H1 (cell line): ENCODE data around the gene CDK7. TPM values are rescaled to one million over a fixed set of nuclear protein-coding genes. Genes with fewer than 3 reads are reported as not detected.

Experiments used
- CTCF ChIA-PET: fragments of 300-600 bp; sonication (Branson Sonifier 250); formaldehyde crosslinking; loops from one replicate; lab custom pipeline; 2021; ENCODE audit not compliant: partially characterized antibody; lab: Charles Lee
- POLR2A ChIA-PET: fragments of 300-600 bp; sonication (Branson Sonifier 250); formaldehyde crosslinking; loops from one replicate; lab custom pipeline; 2021; ENCODE audit warnings: inconsistent platforms; ENCODE audit not compliant: partially characterized antibody; lab: Charles Lee
- DNase-seq, 2 experiments: peaks; one replicate each; pipeline versions ENCODE4 v3.0.0 to v3.0.0-alpha.2; 2010 to 2022; ENCODE audit warnings: low spot score in 2 of 2, low read depth in 1 of 2, mixed read lengths in 1 of 2
- FAIRE-seq: peaks from 2 replicates; lab custom pipeline; 2011; peaks lifted over from hg19 to GRCh38; lab: Jason Lieb, UNC
- H2AFZ ChIP-seq: 2 replicates; pipeline ENCODE4 v1.8.1; 2012; ENCODE audit warnings: low read length, inconsistent platforms
- H2AK5ac ChIP-seq: 2 replicates; pipeline ENCODE4 v1.6.1; 2013; ENCODE audit warnings: low read depth, low read length
- H2BK120ac ChIP-seq: replicated peaks from 2 replicates; pipeline ENCODE3; 2013; ENCODE audit warnings: low read depth, low read length, inconsistent platforms
- H2BK12ac ChIP-seq: 2 replicates; pipeline ENCODE4 v1.6.1; 2013; ENCODE audit warnings: low read depth, low read length
- H2BK15ac ChIP-seq: 2 replicates; pipeline ENCODE4 v1.6.1; 2013; ENCODE audit warnings: low read length
- H2BK20ac ChIP-seq: 2 replicates; pipeline ENCODE4 v1.6.1; 2013; ENCODE audit warnings: low read length
- H2BK5ac ChIP-seq: 2 replicates; pipeline ENCODE4 v1.6.1; 2013; ENCODE audit warnings: low read depth, low read length
- H3K14ac ChIP-seq: 2 replicates; pipeline ENCODE4 v1.6.1; 2013; ENCODE audit warnings: inconsistent platforms; ENCODE audit not compliant: insufficient read length
- H3K18ac ChIP-seq: 2 replicates; pipeline ENCODE4 v1.6.1; 2013; ENCODE audit warnings: low read length; ENCODE audit errors: extremely low read depth
- H3K23ac ChIP-seq: 2 replicates; pipeline ENCODE4 v1.6.1; 2013; ENCODE audit warnings: inconsistent platforms; ENCODE audit not compliant: insufficient read length
- H3K23me2 ChIP-seq: 2 replicates; pipeline ENCODE4 v1.6.1; 2013; ENCODE audit warnings: low read depth, low read length
- H3K27ac ChIP-seq: 2 replicates; pipeline ENCODE4 v1.6.1; 2011; ENCODE audit warnings: low read depth, low read length, inconsistent platforms
- H3K27me3 ChIP-seq, 4 experiments: replicated peaks in 1 of 4; 1 replicate in 1 of 4; 2 replicates in 3 of 4; pipeline versions ENCODE4 v1.6.1 to v1.8.1; 2011 to 2013; ENCODE audit warnings: low read length in 3 of 4, mild to moderate bottlenecking in 3 of 4, inconsistent platforms in 2 of 4, mixed read lengths in 2 of 4, moderate library complexity in 1 of 4; ENCODE audit not compliant: control insufficient read depth in 3 of 4, insufficient read depth in 3 of 4; ENCODE audit errors: extremely low read depth in 1 of 4
- H3K36me3 ChIP-seq, 4 experiments: 2 replicates each; pipeline versions ENCODE4 v1.6.1 to v1.8.1; 2011 to 2013; ENCODE audit warnings: mild to moderate bottlenecking in 4 of 4, low read length in 3 of 4, moderate library complexity in 2 of 4, control low read depth in 1 of 4, inconsistent platforms in 1 of 4; ENCODE audit not compliant: insufficient read depth in 4 of 4, control insufficient read depth in 2 of 4
- H3K4ac ChIP-seq: replicated peaks from 2 replicates; pipeline ENCODE3; 2013; ENCODE audit warnings: low read length, low read depth, mixed read lengths, inconsistent platforms; ENCODE audit not compliant: insufficient read length
- H3K4me1 ChIP-seq, 4 experiments: replicated peaks in 1 of 4; 1 replicate in 1 of 4; 2 replicates in 3 of 4; pipeline versions ENCODE4 v1.6.1 to v1.8.1; 2011 to 2013; ENCODE audit warnings: low read length in 3 of 4, inconsistent platforms in 2 of 4, mixed read lengths in 1 of 4; ENCODE audit not compliant: insufficient read depth in 4 of 4, control insufficient read depth in 3 of 4
- H3K4me2 ChIP-seq, 2 experiments: 2 replicates each; pipeline versions ENCODE4 v1.6.1 to v1.8.1; 2011 to 2013; ENCODE audit warnings: low read depth in 2 of 2, low read length in 2 of 2, control low read depth in 1 of 2, inconsistent platforms in 1 of 2, mild to moderate bottlenecking in 1 of 2; ENCODE audit not compliant: insufficient read depth in 1 of 2
- H3K4me3 ChIP-seq, 4 experiments: fragments of 200-600, 300-600 bp in 1 of 4; sonication (generic), shearing (Covaris generic), sonication (Bioruptor Twin) in 1 of 4; 2 replicates each; pipeline versions ENCODE4 v1.5.1 to v1.8.1; 2011 to 2016; ENCODE audit warnings: low read length in 4 of 4, low read depth in 3 of 4, control low read depth in 2 of 4, inconsistent platforms in 2 of 4, mild to moderate bottlenecking in 2 of 4, mixed read lengths in 1 of 4, moderate library complexity in 1 of 4; ENCODE audit not compliant: insufficient read depth in 2 of 4; ENCODE audit errors: extremely low read depth in 1 of 4
- H3K56ac ChIP-seq: replicated peaks from 2 replicates; pipeline ENCODE3; 2013; ENCODE audit warnings: low read depth, mild to moderate bottlenecking, mixed read lengths, low read length, inconsistent platforms; ENCODE audit not compliant: insufficient read length
- H3K79me1 ChIP-seq: 2 replicates; pipeline ENCODE4 v1.6.1; 2013; ENCODE audit warnings: low read depth, low read length, control low read depth
- H3K79me2 ChIP-seq, 2 experiments: 2 replicates each; pipeline versions ENCODE4 v1.6.1 to v1.8.1; 2012 to 2013; ENCODE audit warnings: low read length in 2 of 2, mild to moderate bottlenecking in 2 of 2, inconsistent platforms in 1 of 2; ENCODE audit not compliant: insufficient read depth in 2 of 2, control insufficient read depth in 1 of 2
- H3K9ac ChIP-seq, 4 experiments: replicated peaks in 1 of 4; 1 replicate in 1 of 4; 2 replicates in 3 of 4; pipeline versions ENCODE4 v1.6.1 to v1.8.1; 2011 to 2013; ENCODE audit warnings: low read depth in 3 of 4, low read length in 3 of 4, control low read depth in 2 of 4, mild to moderate bottlenecking in 2 of 4, moderate library complexity in 2 of 4, inconsistent platforms in 1 of 4; ENCODE audit errors: extremely low read depth in 1 of 4
- H3K9me3 ChIP-seq, 2 experiments: 2 replicates each; pipeline versions ENCODE4 v1.6.1 to v1.8.1; 2012 to 2013; ENCODE audit warnings: mild to moderate bottlenecking in 2 of 2, moderate library complexity in 2 of 2, control low read depth in 1 of 2, inconsistent platforms in 1 of 2, low read depth in 1 of 2, low read length in 1 of 2, mixed read lengths in 1 of 2; ENCODE audit not compliant: insufficient read depth in 2 of 2
- H4K20me1 ChIP-seq, 2 experiments: replicated peaks in 1 of 2; 2 replicates each; pipeline versions ENCODE3 to v1.8.1; 2011 to 2013; ENCODE audit warnings: inconsistent platforms in 2 of 2, low read length in 2 of 2, mild to moderate bottlenecking in 1 of 2; ENCODE audit not compliant: insufficient read depth in 2 of 2, control insufficient read depth in 1 of 2
- H4K5ac ChIP-seq: 2 replicates; pipeline ENCODE4 v1.6.1; 2013; ENCODE audit warnings: low read length, low read depth, mixed read lengths, inconsistent platforms; ENCODE audit not compliant: insufficient read length
- H4K8ac ChIP-seq: 2 replicates; pipeline ENCODE4 v1.8.0; 2013; ENCODE audit warnings: mild to moderate bottlenecking, moderate library complexity, low read length, inconsistent platforms; ENCODE audit not compliant: insufficient read depth; ENCODE audit errors: extremely low read depth
- H4K91ac ChIP-seq: replicated peaks from 2 replicates; pipeline ENCODE3; 2013; ENCODE audit warnings: low read length, mixed read lengths, inconsistent platforms; ENCODE audit not compliant: insufficient read length
- ASH2L ChIP-seq: fragments of 200-600, 300-600 bp; sonication (generic); IDR thresholded peaks from one replicate; pipeline ENCODE4 v1.7.1; 2017; ENCODE audit warnings: low read length
- CBX5 ChIP-seq: fragments of 300-800, 300-1000 bp; sonication (generic); IDR thresholded peaks from 2 replicates; pipeline ENCODE4 v1.7.1; 2016; ENCODE audit warnings: antibody characterized with exemption, low read length, low read depth
- CREB1 ChIP-seq: IDR thresholded peaks from 2 replicates; pipeline ENCODE4 v1.6.1; 2012; ENCODE audit warnings: inconsistent platforms
- JUN ChIP-seq: IDR thresholded peaks from 2 replicates; pipeline ENCODE4 v1.6.1; 2011; ENCODE audit warnings: low read depth, mild to moderate bottlenecking, improper control_type of control experiment, low read length
- KDM1A ChIP-seq: fragments of 200-600, 300-600 bp; sonication (generic); IDR thresholded peaks from 2 replicates; pipeline ENCODE4 v1.7.1; 2016; ENCODE audit warnings: mild to moderate bottlenecking, low read length, borderline replicate concordance
- KDM4A ChIP-seq: IDR thresholded peaks from one replicate; pipeline ENCODE4 v1.7.1; 2012; ENCODE audit warnings: low read depth, mild to moderate bottlenecking, moderate library complexity, low read length, inconsistent platforms; ENCODE audit not compliant: severe bottlenecking
- NRF1 ChIP-seq: IDR thresholded peaks from 2 replicates; pipeline ENCODE4 v1.6.1; 2011; ENCODE audit warnings: mild to moderate bottlenecking, low read depth, low read length, improper control_type of control experiment
- RAD21 ChIP-seq, 2 experiments: IDR thresholded peaks in 1 of 2; conservative IDR thresholded peaks in 1 of 2; 2 replicates each; pipeline ENCODE4 v1.6.1; 2011; ENCODE audit warnings: low read depth in 2 of 2, low read length in 2 of 2, improper control_type of control experiment in 1 of 2, inconsistent platforms in 1 of 2, mild to moderate bottlenecking in 1 of 2, moderate library complexity in 1 of 2
- RNF2 ChIP-seq: fragments of 200-900, 300-1000 bp; sonication (generic); IDR thresholded peaks from 2 replicates; pipeline ENCODE4 v1.7.1; 2016; ENCODE audit warnings: borderline replicate concordance, low read depth, mild to moderate bottlenecking, antibody characterized with exemption, low read length; ENCODE audit not compliant: poor library complexity, severe bottlenecking; ENCODE audit errors: missing control alignments
- SIRT6 ChIP-seq: IDR thresholded peaks from one replicate; pipeline ENCODE4 v1.7.1; 2012; ENCODE audit warnings: low read length, inconsistent platforms
- SIX5 ChIP-seq: IDR thresholded peaks from 2 replicates; pipeline ENCODE4 v1.6.1; 2011; ENCODE audit warnings: mild to moderate bottlenecking, low read depth, low read length
- TAF1 ChIP-seq: IDR thresholded peaks from 2 replicates; pipeline ENCODE4 v1.6.1; 2011; ENCODE audit warnings: mild to moderate bottlenecking, low read depth, low read length
- TCF12 ChIP-seq: IDR thresholded peaks from 2 replicates; pipeline ENCODE4 v1.6.1; 2011; ENCODE audit warnings: low read depth, mild to moderate bottlenecking, low read length
- WGBS, 2 experiments: shearing (Covaris generic) in 1 of 2; methylation state at CpG; one replicate each; pipeline versions ENCODE4 v1.1.6 to v1.1.7; 2013 to 2015; ENCODE audit warnings: low lambda C conversion rate in 2 of 2, mixed read lengths in 2 of 2, inconsistent platforms in 1 of 2, low coverage in 1 of 2, missing lambda C conversion rate in 1 of 2; ENCODE audit not compliant: insufficient replicate concordance in 2 of 2, insufficient coverage in 1 of 2, insufficient read length in 1 of 2; ENCODE audit errors: extremely low coverage in 1 of 2, missing lambda C conversion rate in 1 of 2; 5-methylcytosine and 5-hydroxymethylcytosine counted together
- polyA plus RNA-seq, 7 experiments: library from polyadenylated mRNA; depleted of rRNA in 3 of 7; stranded (reverse) in 5 of 7; unstranded in 2 of 7; fragments of >200 nt in 5 of 7; fragments of 200-250 nt in 2 of 7; gene quantifications; 1 replicate in 5 of 7; 2 replicates in 1 of 7; 4 replicates in 1 of 7; pipeline versions ENCODE4 v1.2.1 to v1.2.3, GENCODE V29; 2011 to 2013; ENCODE audit warnings: missing spikeins in 2 of 7, mixed read lengths in 2 of 7
- total RNA-seq: library from RNA; stranded (reverse); fragmentation: NEBNext Ultra II Directional; extraction: Animal tissue kit (Norgen Biotek cat#: 25700); gene quantifications from 2 replicates; pipeline ENCODE4 v1.2.1, GENCODE V29; 2021

The CDK7 gene
- total and polyA plus RNA-seq, 2 of the 8 experiments (the other 6 are each of a cell fraction or from before 2014, with no cell fraction given) = 39.9 to 63.4 TPM

- no peak overlapping the region for H3K4ac ChIP-seq
- POLR2A ChIA-PET = interaction anchor here (1.2 to 1.6 kb wide), 4 partner anchors 11 to 57 kb away, joined by 3 to 6 read pairs (median 4); partner anchors contain the start of gene CENPH
- no peak overlapping the region for H2BK5ac ChIP-seq
- FAIRE-seq (no peak), DNase-seq (no peak)
- no peak overlapping the region for H4K8ac ChIP-seq
- WGBS, 2 experiments = 83% methylated on average over 3 of the region's 3 CpGs; no CpG with 5 or more reads in 1 of the 2 experiments
- no peak overlapping the region for H3K4me3 ChIP-seq
- no peak overlapping the region for H4K5ac ChIP-seq
- H3K56ac ChIP-seq = no peak overlapping the region
- H2AK5ac ChIP-seq = no peak overlapping the region
- TF ChIP-seq SIX5 (no peak), ASH2L (no peak), CBX5 (no peak), RAD21 (IDR thresholded peaks at IDR 0.05 in 1 of 2, conservative IDR thresholded peaks at IDR 0.05 in 1 of 2; ENCODE audit: low read depth in 2 of 2, low read length in 2 of 2) (no peak), KDM4A (no peak), RNF2 (no peak), NRF1 (no peak), SIRT6 (no peak), CREB1 (no peak), KDM1A (no peak), TAF1 (no peak), TCF12 (no peak), JUN (no peak)
- no peaks in the 10 kb centered on the region for H4K20me1 ChIP-seq
- no peak overlapping the region for H2BK15ac ChIP-seq
- H4K91ac ChIP-seq = no peak overlapping the region
- no peak overlapping the region for H2BK120ac ChIP-seq
- no peaks in the 10 kb centered on the region for H3K27me3 ChIP-seq
- H3K18ac ChIP-seq = no peak overlapping the region
- H3K4me2 ChIP-seq = no peak overlapping the region
- CTCF ChIA-PET = interaction anchor here (1.2 kb wide), 1 partner anchor 130 kb away, joined by 3 read pairs; no protein-coding TSS in a partner anchor
- no peak overlapping the region for H3K27ac ChIP-seq
- no peak overlapping the region for H3K9ac ChIP-seq
- H3K23ac ChIP-seq = no peak overlapping the region
- H2BK12ac ChIP-seq = no peak overlapping the region
- no peak overlapping the region for H2AFZ ChIP-seq
- H3K23me2 ChIP-seq = peaks cover 1% of the 10 kb centered on the region; the same call in 1 of the 2 replicates
- peaks cover 2% of the 10 kb centered on the region; the same call in 1 of the 2 replicates for H3K79me1 ChIP-seq
- no peak overlapping the region for H2BK20ac ChIP-seq
- no peaks in the 10 kb centered on the region for H3K9me3 ChIP-seq
- peaks cover 3 to 70% of the 10 kb centered on the region in 2 experiments; a peak in 2 of 4 replicates for H3K79me2 ChIP-seq
- H3K14ac ChIP-seq = no peak overlapping the region
- peaks cover 0 to 3% (median 0%) of the 10 kb centered on the region in 4 experiments; a peak in 2 of 7 replicates for H3K4me1 ChIP-seq
- H3K36me3 ChIP-seq = peaks cover 0 to 27% (median 4%) of the 10 kb centered on the region in 4 experiments; a peak in 4 of 8 replicates
Observed at GRCh38 chr5:69237877-69238276, 3.2 kb downstream of the CDK7 start.
